Stimulated activated CD4-positive, alpha-beta T cell treated with anti-CD3 and anti-CD28 coated beads, Interleukin-2, amount 100 ng/mL, for 48 hours (primary cell): ENCODE measurements around the gene PBX1.

Experiments used
- DNase-seq, 2 donors: peaks; one replicate each; pipeline ENCODE4 v3.0.0-alpha.2; 2020

PBX1 gene

GRCh38 chr1:164767752-164768402 is 208.9 kb downstream of the PBX1 start:
- DNase-seq = no peak

GRCh38 chr1:164768619-164769018 is 209.6 kb downstream of the PBX1 start:
- no peak for DNase-seq

GRCh38 chr1:164769486-164770130 is 210.6 kb downstream of the PBX1 start:
- DNase-seq = no peak

GRCh38 chr1:164770131-164770529 is 211.1 kb downstream of the PBX1 start:
- no peak for DNase-seq

- no peak for DNase-seq
These were observed 212.1 kb downstream of the PBX1 start for GRCh38 chr1:164771041-164771618.

GRCh38 chr1:164771619-164772361 is 212.8 kb downstream of the PBX1 start:
- DNase-seq = no peak

- DNase-seq = peak in 1 of 2 donors; percentile 2
These were observed 213.7 kb downstream of the PBX1 start for GRCh38 chr1:164772635-164773034.

GRCh38 chr1:164773102-164773501 is 214.1 kb downstream of the PBX1 start:
- no peak for DNase-seq

- DNase-seq = no peak
These were observed 215.4 kb downstream of the PBX1 start for GRCh38 chr1:164774413-164774812.

- DNase-seq = no peak
These were observed 216.1 kb downstream of the PBX1 start for GRCh38 chr1:164774819-164775654.

- no peak for DNase-seq
These were observed 218.5 kb downstream of the PBX1 start for GRCh38 chr1:164777518-164777917.

- no peak for DNase-seq
These were observed 220.4 kb downstream of the PBX1 start for GRCh38 chr1:164779376-164779775.

- DNase-seq = no peak
These were observed 221.3 kb downstream of the PBX1 start for GRCh38 chr1:164780111-164780812.

- DNase-seq = no peak
These were observed 221.9 kb downstream of the PBX1 start for GRCh38 chr1:164780863-164781262.

- no peak for DNase-seq
These were observed 223.0 kb downstream of the PBX1 start for GRCh38 chr1:164781972-164782371.

- DNase-seq = no peak
These were observed 225.0 kb downstream of the PBX1 start for GRCh38 chr1:164783778-164784555.

GRCh38 chr1:164784960-164785359 is 226.0 kb downstream of the PBX1 start:
- no peak for DNase-seq

GRCh38 chr1:164785841-164786534 is 227.0 kb downstream of the PBX1 start:
- DNase-seq = no peak

- peak; percentile 51 to 59 for DNase-seq
These were observed 228.2 kb downstream of the PBX1 start for GRCh38 chr1:164786980-164787833.

GRCh38 chr1:164787834-164788231 is 228.8 kb downstream of the PBX1 start:
- DNase-seq = no peak
